Myocyte (in vitro differentiated cells): ENCODE data around the gene FGF12. TPM values are rescaled to one million over a fixed set of nuclear protein-coding genes. Genes with fewer than 3 reads are reported as not detected.

Experiments
- DNase-seq: peaks from one replicate; pipeline ENCODE4 v3.0.0-alpha.2; 2012; ENCODE audit warnings: low read depth
- total RNA-seq: library from RNA; depleted of rRNA; stranded (reverse); fragments of >200 nt; gene quantifications from 2 replicates; pipeline ENCODE4 v1.2.3, GENCODE V29; 2014

The FGF12 gene
- total RNA-seq, 1 donor from 2014 or later: 0.64 TPM

DNA sequence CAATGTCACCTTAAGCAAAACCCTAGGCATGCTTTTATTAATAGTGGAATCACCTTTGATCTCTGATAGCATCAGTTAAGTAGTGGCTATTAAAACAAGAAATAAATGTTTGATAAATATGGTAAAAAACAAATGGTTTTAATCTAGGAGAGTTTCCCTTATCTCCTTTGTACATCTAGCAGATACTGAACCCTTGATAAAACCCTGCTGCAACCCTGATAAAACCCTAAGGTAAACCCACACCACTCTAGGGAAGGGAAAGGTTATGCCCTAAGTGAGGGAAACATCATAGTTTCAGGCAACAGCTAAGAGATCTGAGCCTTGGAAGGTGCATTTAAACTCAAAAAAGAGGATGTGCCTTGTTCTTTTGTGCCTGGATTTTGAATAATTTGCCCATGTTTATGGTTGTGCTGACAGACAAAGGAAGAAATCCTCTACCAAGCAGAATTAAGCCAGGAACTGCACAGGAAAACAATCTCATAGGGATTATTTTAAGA, 309.7 kb downstream of the FGF12 start:
- no peak for DNase-seq

DNA sequence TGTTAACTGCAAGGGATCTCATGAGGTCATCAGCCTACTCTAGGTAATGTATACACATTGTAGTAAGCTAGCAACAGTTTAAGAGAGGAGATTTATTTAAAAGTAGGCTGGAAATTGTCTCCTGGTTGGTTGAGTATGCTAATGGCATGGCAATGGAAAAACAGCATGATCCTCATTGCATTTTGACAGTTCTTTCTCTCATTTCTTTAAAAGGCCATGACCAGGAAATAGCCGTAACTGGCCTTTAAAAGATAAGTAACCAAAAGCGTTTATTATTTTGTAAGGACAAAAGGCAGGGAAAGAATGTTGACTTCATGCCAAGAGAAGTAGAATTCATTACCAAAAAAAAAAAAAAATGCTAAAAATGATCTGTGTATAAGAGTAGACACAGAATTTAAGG, 310.3 kb downstream of the FGF12 start:
- no peak for DNase-seq

DNA sequence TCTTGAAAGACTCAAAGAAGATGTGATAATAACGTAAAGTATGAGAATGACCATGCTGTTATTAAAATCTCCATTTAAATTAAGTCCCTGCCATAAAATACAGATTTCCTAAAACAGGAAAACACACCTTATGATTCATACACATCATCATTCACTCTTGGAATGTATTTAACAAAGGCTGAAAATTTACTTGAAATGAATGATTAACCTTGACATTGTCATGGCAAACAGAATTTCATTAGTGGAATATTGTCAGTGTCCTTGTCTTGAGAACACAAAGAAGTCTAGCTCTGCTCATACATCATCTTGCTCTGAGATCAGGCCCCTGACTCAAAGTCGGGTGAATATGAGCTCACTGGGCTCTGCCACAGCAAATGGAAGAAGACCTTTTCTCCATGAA, 313.9 kb downstream of the FGF12 start:
- DNase-seq: no peak

DNA sequence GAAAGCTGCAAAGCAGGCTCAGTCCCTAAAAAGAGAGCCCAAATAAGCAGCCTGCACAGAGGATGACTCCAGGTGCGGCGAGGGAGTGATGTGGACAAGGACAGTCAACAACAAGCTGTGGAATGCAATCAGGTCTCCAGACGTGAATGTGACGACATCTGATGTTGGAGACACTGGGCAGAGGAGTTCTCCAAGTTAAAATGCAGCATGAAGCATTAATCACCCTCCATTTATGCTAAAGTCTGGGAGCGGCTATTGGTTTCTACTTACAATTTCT, 316.7 kb downstream of the FGF12 start:
- DNase-seq: no peak

DNA sequence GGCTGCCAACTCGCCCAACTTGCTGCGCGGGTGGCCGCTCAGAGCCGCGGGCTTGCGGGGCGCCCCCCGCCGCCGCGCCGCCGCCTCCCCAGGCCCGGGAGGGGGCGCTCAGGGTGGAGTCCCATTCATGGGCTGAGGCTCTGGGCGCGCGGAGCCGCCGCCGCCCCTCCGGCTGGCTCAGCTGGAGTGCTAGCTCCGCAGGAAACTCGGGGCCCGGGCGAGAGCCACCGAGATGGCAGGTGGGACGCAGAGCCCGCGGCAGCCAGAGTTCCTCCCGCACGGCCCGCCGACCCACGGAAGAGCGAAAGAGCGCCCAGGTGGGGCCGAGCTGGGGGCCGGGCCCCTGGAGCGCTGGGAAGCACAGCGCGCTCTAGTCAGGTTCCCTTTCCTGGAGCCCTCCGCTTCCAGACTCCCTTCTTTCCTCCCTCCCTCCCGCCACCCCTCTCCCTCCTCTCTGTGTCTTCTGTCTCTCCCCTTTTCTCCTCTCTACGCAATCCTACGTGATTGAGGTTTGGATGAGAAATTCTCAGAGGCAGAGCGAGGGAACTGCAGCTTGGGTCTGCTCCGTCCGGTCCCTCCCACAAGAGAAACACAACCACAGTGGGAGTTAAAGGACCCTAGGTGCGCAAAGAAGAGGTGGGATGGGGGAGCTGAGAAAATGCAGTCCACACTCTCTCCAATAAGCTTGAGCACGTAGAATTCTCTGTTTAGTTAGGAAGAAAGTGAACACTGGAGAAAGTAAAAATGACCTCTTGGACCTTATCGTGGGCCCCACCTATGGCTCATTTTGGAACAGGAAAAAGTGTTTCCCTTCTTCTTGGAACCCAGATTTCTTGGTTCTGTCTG, 317.3 kb downstream of the FGF12 start:
- DNase-seq: no peak

DNA sequence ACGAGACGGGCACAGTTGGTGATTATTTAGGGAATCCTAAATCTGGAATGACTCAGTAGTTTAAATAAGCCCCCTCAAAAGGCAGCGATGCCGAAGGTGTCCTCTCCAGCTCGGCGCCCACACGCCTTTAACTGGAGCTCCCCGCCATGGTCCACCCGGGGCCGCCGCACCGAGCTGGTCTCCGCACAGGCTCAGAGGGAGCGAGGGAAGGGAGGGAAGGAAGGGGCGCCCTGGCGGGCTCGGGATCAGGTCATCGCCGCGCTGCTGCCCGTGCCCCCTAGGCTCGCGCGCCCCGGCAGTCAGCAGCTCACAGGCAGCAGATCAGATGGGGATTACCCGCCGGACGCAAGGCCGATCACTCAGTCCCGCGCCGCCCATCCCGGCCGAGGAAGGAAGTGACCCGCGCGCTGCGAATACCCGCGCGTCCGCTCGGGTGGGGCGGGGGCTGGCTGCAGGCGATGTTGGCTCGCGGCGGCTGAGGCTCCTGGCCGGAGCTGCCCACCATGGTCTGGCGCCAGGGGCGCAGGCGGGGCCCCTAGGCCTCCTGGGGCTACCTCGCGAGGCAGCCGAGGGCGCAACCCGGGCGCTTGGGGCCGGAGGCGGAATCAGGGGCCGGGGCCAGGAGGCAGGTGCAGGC, 318.0 kb downstream of the FGF12 start:
- no peak for DNase-seq

DNA sequence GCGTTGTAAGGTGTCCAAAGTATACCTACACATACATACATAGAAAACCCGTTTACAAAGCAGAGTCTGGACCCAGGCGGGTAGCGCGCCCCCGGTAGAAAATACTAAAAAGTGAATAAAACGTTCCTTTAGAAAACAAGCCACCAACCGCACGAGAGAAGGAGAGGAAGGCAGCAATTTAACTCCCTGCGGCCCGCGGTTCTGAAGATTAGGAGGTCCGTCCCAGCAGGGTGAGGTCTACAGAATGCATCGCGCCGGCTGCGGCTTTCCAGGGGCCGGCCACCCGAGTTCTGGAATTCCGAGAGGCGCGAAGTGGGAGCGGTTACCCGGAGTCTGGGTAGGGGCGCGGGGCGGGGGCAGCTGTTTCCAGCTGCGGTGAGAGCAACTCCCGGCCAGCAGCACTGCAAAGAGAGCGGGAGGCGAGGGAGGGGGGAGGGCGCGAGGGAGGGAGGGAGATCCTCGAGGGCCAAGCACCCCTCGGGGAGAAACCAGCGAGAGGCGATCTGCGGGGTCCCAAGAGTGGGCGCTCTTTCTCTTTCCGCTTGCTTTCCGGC, 318.6 kb downstream of the FGF12 start:
- no peak for DNase-seq

DNA sequence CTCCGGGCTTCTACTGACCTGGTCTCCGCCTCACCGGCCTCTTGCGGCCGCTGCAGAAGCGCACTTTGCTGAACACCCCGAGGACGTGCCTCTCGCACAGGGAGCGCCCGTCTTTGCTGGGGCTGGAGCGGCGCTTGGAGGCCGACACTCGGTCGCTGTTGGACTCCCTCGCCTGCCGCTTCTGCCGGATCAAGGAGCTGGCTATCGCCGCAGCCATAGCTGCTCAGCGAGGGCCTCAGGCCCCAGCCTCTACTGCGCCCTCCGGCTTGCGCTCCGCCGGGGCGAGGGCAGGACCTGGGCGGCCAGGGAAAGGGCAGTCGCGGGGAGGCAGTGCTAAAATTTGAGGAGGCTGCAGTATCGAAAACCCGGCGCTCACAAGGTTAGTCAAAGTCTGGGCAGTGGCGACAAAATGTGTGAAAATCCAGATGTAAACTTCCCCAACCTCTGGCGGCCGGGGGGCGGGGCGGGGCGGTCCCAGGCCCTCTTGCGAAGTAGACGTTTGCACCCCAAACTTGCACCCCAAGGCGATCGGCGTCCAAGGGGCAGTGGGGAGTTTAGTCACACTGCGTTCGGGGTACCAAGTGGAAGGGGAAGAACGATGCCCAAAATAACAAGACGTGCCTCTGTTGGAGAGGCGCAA, 319.2 kb downstream of the FGF12 start:
- DNase-seq: no peak

DNA sequence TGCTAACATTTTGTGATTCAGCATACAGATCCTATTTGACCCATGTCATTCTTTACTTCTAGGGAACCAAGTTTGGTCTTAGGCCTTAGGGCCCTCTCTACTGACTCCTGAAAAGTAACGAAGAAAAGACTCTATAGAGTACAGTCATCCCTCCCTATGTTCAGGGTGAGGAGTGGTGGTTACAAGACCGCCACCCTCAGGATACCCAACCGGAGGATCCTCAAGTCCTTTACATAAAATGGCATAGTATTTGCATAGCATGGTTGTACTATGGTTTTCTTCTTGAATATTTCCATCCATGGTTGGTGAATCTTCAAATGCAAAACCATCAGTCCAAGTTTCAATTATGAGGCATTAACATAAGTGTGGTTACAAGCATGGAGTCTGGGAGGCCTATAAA, 327.6 kb downstream of the FGF12 start:
- DNase-seq: no peak

DNA sequence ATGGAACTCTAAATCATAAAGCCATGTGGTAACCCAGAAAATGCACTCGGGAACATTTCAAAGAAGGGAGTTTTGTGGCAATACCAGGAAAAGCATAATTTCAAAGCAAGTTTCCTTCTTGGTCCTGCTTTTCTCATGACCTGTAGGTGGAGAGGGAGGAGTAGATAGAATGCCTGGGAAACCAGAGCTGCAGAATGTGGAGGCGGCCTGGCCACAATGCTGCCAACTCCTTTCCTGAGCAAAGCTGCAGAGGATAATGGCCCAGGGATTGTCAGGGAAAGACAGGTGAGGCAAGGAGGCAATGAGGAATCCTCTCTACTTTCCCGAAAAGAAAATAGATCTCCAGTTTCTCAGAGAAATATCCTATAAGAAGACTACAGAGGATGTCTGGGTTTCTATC, 330.3 kb downstream of the FGF12 start:
- DNase-seq: no peak

DNA sequence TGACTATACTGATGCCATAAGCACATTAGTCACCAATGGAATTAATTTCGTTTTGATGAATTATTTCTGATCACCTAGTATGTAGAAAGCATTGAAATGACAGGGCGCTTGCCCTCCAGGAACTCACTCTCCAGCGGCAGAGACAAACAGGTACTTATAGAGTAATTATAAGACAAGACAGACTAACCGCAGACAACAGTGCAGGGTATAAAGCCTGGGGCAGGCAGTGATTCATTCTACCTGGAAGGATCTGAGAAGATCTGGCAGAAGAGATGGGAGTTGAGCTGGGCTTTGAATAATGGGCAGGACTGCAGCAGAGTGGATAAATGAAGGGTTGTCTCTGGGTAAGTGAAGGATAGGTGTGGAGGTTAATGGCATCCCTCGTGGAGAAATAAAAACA, 331.8 kb downstream of the FGF12 start:
- DNase-seq: no peak

DNA sequence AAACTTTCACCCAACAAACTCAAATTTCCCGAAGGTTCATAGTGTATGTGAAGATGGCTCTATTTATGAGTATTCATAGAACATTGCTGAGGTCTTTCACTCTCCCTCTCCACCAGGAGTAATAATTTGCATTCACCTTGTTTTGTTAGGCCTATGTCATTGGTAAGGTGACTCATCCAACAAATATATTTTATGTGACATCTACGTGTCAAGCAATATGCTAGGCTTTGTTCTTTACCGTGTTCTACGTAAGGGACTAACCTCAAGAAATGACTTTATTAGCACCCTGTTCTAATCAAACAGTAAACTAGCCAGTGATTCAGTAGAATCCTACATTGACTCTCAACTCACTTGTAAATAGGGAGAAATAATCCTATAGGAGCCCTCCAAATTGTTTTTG, 334.4 kb downstream of the FGF12 start:
- DNase-seq: no peak

DNA sequence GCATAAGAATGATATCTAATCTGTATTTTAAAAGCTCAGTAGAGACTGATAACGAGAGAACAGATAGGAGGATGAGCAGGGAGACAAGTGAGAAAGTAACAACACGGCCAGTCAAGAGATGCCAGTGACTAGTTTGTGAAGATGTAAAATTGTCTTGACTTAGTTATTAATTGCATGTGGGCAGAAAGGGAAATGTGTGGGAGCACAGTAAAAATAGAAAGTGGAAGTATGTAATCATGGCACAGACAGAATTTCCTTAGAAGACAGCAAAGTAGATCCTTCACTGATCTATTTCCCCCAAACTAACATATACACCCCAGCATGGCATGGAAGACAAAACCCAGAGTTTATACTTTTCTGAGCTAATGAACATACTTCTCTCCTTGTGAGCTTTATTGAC, 344.5 kb downstream of the FGF12 start:
- DNase-seq: no peak

DNA sequence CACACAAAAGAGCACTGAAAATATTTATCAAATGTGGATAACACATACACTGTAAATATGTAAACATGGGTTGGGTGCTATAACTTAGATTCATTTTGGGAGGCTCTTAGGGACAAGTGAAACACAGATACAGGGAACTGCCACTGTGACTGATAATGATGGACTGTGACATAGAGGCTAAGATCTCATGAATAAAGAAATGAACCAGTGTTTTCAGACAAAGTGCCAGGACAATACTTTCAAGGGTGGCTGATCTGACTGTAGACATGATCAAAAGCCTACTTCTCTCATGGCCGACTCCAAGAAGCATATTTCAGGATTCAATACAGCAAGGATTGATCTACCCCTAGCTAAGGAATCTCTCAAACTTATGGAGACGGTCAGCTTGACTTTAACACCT, 353.8 kb downstream of the FGF12 start:
- DNase-seq: no peak

DNA sequence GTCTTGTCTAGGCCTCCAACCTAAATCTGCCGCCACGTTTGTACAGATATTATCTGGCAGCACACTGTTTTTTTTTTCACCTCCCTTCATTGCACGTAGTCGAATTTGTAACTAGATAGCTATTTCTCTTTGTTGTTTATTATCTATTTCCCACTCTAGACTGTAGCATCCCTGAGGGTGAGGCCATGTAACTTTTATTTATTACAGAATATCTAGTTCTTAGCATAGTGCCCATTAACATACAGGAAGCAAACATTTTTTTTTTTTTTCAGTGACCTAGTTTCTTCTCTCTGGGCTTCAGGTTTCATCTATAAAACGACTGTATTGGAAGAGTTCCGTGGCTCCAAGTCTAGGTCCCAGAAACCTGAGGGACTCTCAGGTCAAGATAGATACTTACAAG, 354.3 kb downstream of the FGF12 start:
- no peak for DNase-seq

DNA sequence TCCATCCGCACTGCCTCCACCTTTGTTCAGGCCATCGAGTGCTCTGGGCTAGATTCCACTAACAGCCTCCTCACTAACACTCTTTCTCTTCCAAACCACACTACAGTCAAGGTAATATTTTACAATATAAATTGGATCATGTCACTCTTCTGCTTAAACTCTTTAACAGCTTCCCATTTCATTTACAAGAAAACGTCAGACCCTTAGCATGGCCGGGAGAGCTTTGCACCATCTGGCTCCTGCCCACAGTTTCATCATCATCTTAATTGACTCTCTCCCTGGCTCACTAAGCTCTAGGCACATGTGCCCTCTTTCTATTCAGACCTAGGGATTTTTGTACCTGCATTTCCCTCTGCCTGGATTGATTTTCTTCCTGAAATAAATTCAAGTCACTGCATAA, 354.7 kb downstream of the FGF12 start:
- DNase-seq: no peak

DNA sequence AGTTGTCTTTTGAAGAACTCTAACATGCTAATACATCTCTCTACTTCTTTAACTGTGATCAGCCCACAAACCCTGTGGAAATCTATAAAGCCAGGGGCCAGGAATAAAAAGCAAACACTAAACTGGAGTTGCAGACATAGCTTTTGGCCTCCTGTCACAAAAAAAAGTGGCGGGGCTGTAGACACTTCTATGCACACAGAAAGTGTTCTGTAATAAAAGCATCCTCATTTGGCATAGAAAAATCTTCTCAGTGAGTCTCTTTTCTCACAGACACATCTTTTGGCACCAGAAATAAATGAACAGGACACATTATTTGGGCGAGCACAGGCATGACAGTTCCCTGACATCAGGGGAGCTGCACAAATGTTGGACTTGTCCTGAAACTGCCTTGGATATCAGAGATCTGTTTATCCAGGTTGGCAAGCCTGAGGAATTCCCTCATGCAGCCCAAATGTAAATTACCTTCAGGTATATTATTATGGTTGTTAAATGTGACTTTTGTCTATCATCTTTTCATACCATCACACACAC, 355.4 kb downstream of the FGF12 start:
- DNase-seq: no peak

DNA sequence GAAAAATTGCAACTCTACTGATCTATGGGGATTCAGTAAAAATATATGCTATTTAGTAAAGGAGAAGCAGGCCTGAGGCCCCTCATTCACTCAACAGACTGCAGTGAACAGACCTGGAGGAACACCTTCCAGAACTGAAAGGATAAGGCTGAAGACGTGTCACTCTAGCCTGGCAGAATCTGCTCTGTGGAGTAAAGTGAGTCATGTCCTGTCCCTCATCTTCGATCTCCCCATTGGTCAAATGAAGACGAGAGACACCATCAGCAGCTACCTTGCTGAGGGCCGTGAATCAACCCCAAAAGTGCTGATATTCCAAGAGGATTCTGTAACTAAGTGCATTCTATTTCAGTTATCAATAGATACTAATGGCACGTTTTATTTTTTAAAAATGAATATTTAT, 359.7 kb downstream of the FGF12 start:
- no peak for DNase-seq

DNA sequence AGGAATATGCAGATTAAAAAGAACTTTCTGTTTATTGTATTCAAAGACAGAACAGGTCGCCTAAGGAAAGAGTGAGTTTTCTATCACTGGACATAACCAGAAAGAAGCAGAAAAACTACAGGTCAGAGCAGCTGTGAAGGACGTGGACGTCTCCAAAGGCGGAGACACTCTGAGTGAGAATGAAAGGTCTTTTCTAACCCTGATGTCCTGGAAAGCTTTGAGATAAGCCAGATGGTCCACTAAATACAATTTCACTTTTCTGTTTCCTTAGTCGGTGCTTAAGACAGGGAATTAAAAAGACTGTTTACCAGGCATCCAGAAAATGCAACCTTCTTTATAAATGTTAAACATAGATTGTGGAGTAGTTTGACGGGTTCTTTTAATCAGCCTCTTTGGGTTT, 360.4 kb downstream of the FGF12 start:
- no peak for DNase-seq

DNA sequence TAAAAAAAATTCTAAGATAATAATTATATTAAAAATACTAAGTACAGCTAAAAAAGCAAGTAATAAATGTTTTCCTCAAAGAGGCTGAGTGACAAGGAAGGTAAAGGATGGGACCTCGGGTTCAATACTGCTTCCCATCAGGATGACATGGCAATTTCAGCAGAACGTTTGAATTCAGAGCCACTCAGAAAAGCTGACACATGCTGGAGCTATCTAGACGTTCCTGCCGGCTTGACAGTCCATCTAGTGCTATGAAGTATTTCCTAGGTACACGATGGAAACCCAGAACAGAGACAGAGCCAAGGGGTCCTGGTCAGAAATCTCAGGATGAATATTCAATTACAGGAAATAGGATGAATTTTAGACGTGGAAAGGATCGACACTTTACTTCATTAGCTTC, 361.8 kb downstream of the FGF12 start:
- no peak for DNase-seq

DNA sequence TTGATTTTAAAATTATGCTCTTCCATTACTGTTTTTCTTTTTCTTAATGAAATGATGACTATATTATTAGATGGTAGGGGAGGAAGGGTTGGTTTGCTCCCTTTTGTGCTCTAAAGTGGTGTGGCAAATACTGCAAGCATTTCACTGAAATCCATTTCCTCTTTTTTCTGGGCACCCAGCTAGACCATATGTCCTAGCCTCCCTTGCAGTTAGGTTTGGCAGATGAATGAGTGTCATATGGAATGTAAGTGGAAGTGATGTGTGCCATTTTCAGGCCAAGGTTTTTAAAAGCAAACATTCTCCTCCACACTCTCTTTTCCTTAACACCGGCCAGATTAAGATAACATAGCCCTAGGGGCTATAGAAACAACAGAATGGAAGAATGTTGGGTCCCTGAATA, 363.0 kb downstream of the FGF12 start:
- no peak for DNase-seq

DNA sequence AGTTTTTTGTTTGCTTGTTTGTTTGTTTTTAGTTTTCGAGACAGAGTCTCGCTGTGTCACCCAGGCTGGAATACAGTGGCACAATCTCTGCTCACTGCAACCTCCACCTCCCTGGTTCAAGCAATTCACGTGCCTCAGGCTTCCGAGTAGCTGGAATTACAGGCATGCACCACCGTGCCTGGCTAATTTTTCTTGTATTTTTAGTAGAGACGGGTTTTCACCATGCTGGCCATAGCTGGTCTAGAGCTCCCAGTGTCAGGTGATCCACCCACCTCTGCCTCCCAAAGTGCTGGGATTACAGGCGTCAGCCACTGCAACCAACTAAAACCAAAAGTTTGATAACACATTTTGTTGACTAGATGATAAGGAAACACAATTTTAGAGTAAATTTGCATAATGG, 372.7 kb downstream of the FGF12 start:
- DNase-seq: no peak
